ENCODE results near the gene TYW1. TPM values are rescaled to one million over a fixed set of nuclear protein-coding genes. Genes with fewer than 3 reads are reported as not detected.
"Not testable (repeated sequence)": the region's sequence is repeated elsewhere in the genome, so short reads cannot be mapped to it uniquely, and the experiment has no call there.

TYW1 gene
- total and polyA plus RNA-seq, 12 donors: 6.7 to 15.1 (median 9.4) TPM

DNA sequence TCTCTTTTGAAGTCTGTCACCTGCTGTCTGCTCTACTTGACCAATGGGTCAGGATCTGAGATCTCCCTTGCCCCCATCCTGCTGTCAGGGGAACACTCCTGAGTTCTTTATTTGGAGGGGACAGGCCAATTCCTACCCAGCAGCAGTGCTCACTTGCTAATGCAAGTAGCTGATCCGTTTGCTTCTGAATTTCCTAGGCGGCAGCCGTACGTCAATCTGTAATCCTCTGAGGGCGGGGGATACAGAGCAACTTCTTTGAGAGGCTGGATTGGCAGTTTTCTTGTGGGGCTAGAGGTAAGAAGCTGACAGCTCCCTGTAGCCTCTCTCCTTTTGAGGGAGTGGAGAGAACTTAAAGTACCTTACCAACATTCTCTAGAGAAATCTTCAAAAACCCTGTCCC lies 36.6 kb downstream of the TYW1 start:
- no peak for ATAC-seq
- H3K27me3 ChIP-seq: no peaks in the 10 kb centered on the region
- no peak overlapping the region for H3K4me3 ChIP-seq
- intact Hi-C loops (cut with DNase I): no loop called here
- no peak for DNase-seq
- no peak overlapping the region for H3K27ac ChIP-seq
- H3K36me3 ChIP-seq: peaks cover 0 to 41% (median 6%) of the 10 kb centered on the region in 9 donors
- WGBS, 2 donors: 84 to 91% methylated on average over 5 of the region's 5 CpGs
- peaks cover 0 to 11% (median 4%) of the 10 kb centered on the region in 9 donors for H3K4me1 ChIP-seq
- TF ChIP-seq, protein P1, sequence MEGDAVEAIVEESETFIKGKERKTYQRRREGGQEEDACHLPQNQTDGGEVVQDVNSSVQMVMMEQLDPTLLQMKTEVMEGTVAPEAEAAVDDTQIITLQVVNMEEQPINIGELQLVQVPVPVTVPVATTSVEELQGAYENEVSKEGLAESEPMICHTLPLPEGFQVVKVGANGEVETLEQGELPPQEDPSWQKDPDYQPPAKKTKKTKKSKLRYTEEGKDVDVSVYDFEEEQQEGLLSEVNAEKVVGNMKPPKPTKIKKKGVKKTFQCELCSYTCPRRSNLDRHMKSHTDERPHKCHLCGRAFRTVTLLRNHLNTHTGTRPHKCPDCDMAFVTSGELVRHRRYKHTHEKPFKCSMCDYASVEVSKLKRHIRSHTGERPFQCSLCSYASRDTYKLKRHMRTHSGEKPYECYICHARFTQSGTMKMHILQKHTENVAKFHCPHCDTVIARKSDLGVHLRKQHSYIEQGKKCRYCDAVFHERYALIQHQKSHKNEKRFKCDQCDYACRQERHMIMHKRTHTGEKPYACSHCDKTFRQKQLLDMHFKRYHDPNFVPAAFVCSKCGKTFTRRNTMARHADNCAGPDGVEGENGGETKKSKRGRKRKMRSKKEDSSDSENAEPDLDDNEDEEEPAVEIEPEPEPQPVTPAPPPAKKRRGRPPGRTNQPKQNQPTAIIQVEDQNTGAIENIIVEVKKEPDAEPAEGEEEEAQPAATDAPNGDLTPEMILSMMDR (IDR thresholded peaks at IDR 0.05): no peak
- H3K9me3 ChIP-seq: peaks cover 0 to 8% (median 0%) of the 10 kb centered on the region in 11 donors

DNA sequence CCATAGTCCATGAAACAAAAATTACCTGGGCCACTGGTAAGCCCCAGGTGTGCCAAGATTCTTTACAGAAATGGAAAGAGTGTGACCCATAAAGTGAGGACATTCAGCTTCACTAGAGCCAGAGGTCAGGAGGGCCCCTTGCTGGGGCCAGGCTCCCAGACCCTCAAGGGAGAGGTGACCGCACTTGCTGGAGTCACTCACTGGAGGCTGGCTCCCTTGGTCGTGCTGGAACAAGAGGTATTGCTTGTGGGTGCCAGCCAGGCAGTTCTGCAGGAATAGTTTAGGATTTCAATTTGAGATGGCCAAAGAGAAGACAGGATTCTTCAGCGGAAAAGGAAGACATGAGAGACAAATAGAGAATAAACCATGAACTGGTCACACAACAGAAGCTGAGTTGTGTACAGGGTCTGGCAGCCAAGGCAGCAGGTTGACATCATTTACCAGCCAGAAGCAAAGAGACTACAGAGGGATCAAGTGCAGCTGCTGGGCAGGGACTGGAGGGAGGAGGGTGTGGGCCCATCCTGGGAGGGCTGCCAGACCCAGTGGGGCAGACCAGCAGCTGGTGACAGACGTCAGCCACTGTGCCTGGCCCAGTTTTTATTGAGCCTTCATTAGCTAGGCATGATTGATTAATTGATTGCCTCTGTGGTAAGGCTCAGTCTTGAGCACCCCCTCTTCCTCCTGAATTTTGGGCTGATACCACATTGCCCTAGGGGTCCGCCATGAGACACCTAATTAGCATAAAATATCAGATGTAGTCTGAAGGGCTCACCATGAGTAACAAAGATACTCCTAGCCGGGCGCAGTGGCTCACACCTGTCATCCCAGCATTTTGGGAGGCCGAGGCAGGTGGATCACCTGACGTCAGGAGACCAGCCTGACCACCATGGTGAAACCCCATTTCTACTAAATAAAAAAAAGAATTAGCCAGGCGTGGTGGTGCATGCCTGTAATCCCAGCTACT lies 40.1 kb downstream of the TYW1 start:
- 74 to 81% methylated on average over 9 to 10 of the region's 10 CpGs for WGBS, 2 donors
- intact Hi-C loops (cut with DNase I); H3K9me3 ChIP-seq; H3K27me3 ChIP-seq; H3K4me3 ChIP-seq: not testable (repeated sequence)
- ATAC-seq (peak; percentile 88 to 98 (median 93)), DNase-seq (peak; percentile 49 to 56)
- H3K27ac ChIP-seq: peak overlapping the region in 7 of 10 donors; percentile 10 to 71 (median 48)
- peaks cover 0 to 11% (median 4%) of the 10 kb centered on the region in 9 donors for H3K4me1 ChIP-seq
- H3K36me3 ChIP-seq: peaks cover 0 to 25% (median 5%) of the 10 kb centered on the region in 9 donors

DNA sequence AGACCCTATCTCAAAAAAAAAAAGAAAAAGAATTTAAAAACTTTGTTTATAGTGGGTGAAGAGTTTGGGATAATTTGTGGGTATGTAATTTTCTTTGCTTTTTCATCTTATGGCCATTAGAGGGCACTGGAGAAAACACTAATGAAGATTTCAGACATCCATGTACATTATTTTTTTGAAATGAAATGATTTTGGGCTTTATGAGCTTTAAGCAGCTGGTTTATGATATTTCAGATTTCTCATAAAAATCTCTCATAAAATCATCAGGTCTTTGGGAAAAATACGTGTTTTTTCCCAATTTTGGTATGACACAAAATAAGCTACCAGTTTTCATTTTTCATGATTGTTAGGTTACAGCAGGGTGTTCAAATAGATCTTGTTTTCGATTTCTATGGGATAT lies 44.2 kb downstream of the TYW1 start:
- H3K27ac ChIP-seq, ATAC-seq, H3K36me3 ChIP-seq, H3K9me3 ChIP-seq, H3K4me3 ChIP-seq, H3K27me3 ChIP-seq, DNase-seq: not testable (repeated sequence)
- TF ChIP-seq, protein P1 (IDR thresholded peaks at IDR 0.05): peak in 8 of 9 donors; percentile 21 to 59 (median 50)
- H3K4me1 ChIP-seq: peaks cover 4 to 26% (median 14%) of the 10 kb centered on the region in 9 donors
- intact Hi-C loops (cut with DNase I): loop anchor here in 1 of 10 donors (5.0 kb wide), 1 partner anchor 261 kb away; no protein-coding TSS in a partner anchor
- WGBS, 2 donors: 49 to 58% methylated on average over 2 of the region's 2 CpGs

DNA sequence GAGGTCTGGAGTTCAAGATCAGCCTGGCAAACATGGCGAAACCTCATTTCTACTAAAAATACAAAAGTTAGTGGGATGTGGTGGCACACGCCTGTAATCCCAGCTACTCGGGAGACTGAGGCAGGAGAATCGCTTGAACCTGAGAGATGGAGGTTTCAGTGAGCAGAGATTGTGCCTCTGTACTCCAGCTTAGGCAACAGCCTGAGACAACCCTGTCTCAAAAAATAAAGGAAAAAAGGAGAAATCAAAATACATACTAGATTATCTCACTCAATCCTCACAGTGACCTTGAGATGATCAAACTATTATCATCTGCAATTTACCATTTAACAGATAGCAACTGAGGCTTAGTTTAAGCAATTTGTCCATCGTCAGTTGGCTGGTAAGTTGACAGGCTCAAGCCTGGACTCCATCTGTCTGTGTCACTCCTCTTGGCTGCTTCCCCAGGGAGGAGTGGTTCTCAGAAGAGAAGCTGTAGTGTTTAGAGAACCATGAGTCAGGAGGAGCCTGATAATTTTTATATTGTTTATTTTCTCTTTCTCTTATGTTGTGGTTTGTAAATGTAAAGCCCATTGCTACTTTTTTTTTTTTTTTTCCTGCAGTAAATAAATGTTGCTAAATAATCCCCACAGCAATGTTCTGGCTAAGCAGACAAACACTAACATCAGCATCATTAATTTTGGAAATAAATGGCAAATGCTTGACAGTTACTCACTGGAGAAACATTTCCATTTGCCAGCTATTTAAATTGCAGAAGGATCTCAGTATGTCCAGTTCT lies 46.3 kb downstream of the TYW1 start:
- 72 to 74% methylated on average over 5 of the region's 5 CpGs for WGBS, 2 donors
- not testable (repeated sequence) for H3K9me3 ChIP-seq, H3K36me3 ChIP-seq, H3K4me3 ChIP-seq, H3K27me3 ChIP-seq
- intact Hi-C loops (cut with DNase I): loop anchor here in 1 of 10 donors (5.0 kb wide), 1 partner anchor 259 kb away; no protein-coding TSS in a partner anchor
- ATAC-seq: peak; percentile 89 to 97 (median 94)
- H3K4me1 ChIP-seq: peaks cover 0 to 16% (median 10%) of the 10 kb centered on the region in 9 donors
- DNase-seq: peak in 1 of 2 donors; percentile 79
- H3K27ac ChIP-seq: peak overlapping the region in 9 of 10 donors; percentile 29 to 73 (median 65)

DNA sequence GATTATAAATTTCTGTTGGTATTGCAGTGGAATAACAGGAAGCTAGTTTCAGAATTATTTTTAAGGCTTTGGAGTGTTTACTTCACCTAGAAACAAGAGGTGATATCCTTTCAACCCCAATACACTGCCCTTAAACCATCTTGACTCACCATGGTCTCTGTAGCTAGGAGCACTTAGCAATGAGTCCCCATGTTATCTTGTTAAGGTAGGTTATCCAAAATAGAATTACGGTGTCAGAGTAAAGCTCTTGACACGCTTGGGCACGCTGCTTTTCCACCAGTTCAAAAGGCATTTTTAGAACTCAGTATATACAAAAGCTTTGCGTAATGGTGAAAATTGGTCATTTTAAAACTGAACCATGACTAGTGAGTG lies 46.9 kb downstream of the TYW1 start:
- not testable (repeated sequence) for H3K4me3 ChIP-seq, DNase-seq, H3K27me3 ChIP-seq, H3K36me3 ChIP-seq, H3K9me3 ChIP-seq
- Histone ChIP-seq H3K27ac (peak overlapping the region in 7 of 10 donors; percentile 35 to 73 (median 65)), H3K4me1 (peaks cover 0 to 16% (median 10%) of the 10 kb centered on the region in 9 donors)
- intact Hi-C loops (cut with DNase I): loop anchor here in 1 of 10 donors (5.0 kb wide), 1 partner anchor 259 kb away; no protein-coding TSS in a partner anchor
- 52 to 73% methylated on average over 4 of the region's 4 CpGs for WGBS, 2 donors
- peak in 3 of 8 donors; percentile 19 to 61 (median 31) for ATAC-seq
